NT2/D1 (cell line): Measurements from ENCODE around the gene SLC8A1.

ENCODE experiments used
- SUZ12 ChIP-seq: IDR thresholded peaks from 2 replicates; pipeline ENCODE4 v1.6.1; 2011; ENCODE audit not compliant: insufficient read length, insufficient read depth; ENCODE audit errors: extremely low read depth
- YY1 ChIP-seq: IDR thresholded peaks from 2 replicates; pipeline ENCODE4 v1.6.1; 2011; ENCODE audit not compliant: insufficient read length, insufficient read depth
- ZNF274 ChIP-seq: IDR thresholded peaks from 2 replicates; pipeline ENCODE4 v1.6.1; 2011; ENCODE audit warnings: mild to moderate bottlenecking, low read depth, low read length

DNA sequence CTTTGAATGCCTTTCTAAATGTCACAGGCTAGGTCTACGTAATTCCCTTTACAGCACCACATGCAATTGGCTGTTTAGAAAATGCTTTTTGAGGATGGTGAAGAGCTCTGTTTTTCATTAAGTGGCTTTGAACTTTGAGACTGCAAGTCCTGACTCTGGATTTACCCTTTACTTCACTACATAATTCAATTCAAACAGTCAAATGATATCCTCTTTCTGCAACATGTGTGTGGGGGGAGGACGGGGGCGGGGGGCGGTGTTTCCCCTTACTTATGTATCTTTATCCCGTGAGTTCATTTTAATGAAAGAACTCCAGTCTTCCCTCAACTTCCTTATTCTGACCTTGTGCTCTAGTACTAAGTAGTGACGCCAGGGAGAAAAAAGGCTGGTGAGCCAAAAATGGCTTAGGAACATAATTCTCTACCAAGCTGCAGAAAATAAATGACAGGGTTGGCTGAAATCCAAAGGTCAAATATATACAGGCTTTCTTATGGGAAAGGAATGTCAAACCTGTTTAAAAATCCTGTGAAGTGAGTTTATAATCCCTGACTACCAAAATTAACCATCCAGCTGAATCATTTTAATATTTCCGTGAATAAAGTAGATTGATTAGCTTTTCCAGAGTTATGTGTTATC is 119.6 kb downstream of the SLC8A1 start:
- TF ChIP-seq ZNF274, result no peak
- no peak for TF ChIP-seq SUZ12
- no peak for TF ChIP-seq YY1
